ENCODE measurements around the gene ALOX12. TPM values are rescaled to one million over a fixed set of nuclear protein-coding genes. Genes with fewer than 3 reads are reported as not detected.
A peak's percentile ranks its signal among the peaks of the same experiment; 100 is the strongest.
"Not testable (repeated sequence)": the region's sequence is repeated elsewhere in the genome, so short reads cannot be mapped to it uniquely, and the experiment has no call there.

ALOX12 gene
- total RNA-seq, 2 donors from 2014 or later = 1.2 to 32.0 TPM

GRCh38 chr17:6993613-6994056 lies 2.2 kb upstream of the ALOX12 start:
- H3K27me3 Mint-ChIP-seq; H3K9me3 ChIP-seq (ENCODE audit: control insufficient read depth, low read length, poor library complexity, severe bottlenecking); H3K4me3 Mint-ChIP-seq; DNase-seq; ATAC-seq; H3K4me1 Mint-ChIP-seq: not testable (repeated sequence)
- Mint-ChIP-seq H3K27ac (peak overlapping the region; percentile 4), H3K36me3 (ENCODE audit: low read depth) (peaks cover 12% of the 10 kb centered on the region)

- H3K4me3 Mint-ChIP-seq = no peak overlapping the region
- no peak for DNase-seq
- no peak overlapping the region for H3K27ac Mint-ChIP-seq
- no peak for ATAC-seq
- no peaks in the 10 kb centered on the region for H3K27me3 Mint-ChIP-seq
- H3K9me3 ChIP-seq (ENCODE audit: control insufficient read depth, low read length, poor library complexity, severe bottlenecking) = no peaks in the 10 kb centered on the region
- H3K36me3 Mint-ChIP-seq (ENCODE audit: low read depth) = peaks cover 12% of the 10 kb centered on the region
- H3K4me1 Mint-ChIP-seq = peaks cover 6% of the 10 kb centered on the region
Measured at GRCh38 chr17:6994118-6994598, 1.7 kb upstream of the ALOX12 start.

GRCh38 chr17:6994666-6995256 lies 1.1 kb upstream of the ALOX12 start:
- H3K9me3 ChIP-seq (ENCODE audit: control insufficient read depth, low read length, poor library complexity, severe bottlenecking) = no peaks in the 10 kb centered on the region
- ATAC-seq (no peak), DNase-seq (no peak)
- Mint-ChIP-seq H3K36me3 (ENCODE audit: low read depth) (peaks cover 15% of the 10 kb centered on the region), H3K4me1 (peaks cover 8% of the 10 kb centered on the region), H3K4me3 (no peak overlapping the region), H3K27ac (no peak overlapping the region), H3K27me3 (no peaks in the 10 kb centered on the region)

- H3K9me3 ChIP-seq (ENCODE audit: control insufficient read depth, low read length, poor library complexity, severe bottlenecking) = no peaks in the 10 kb centered on the region
- H3K27ac Mint-ChIP-seq = no peak overlapping the region
- no peaks in the 10 kb centered on the region for H3K27me3 Mint-ChIP-seq
- H3K36me3 Mint-ChIP-seq (ENCODE audit: low read depth) = peaks cover 21% of the 10 kb centered on the region
- H3K4me3 Mint-ChIP-seq = no peak overlapping the region
- ATAC-seq (no peak), DNase-seq (no peak)
- peaks cover 14% of the 10 kb centered on the region for H3K4me1 Mint-ChIP-seq
Measured at GRCh38 chr17:6996256-6997011, 585 bp downstream of the ALOX12 start.

- DNase-seq (no peak), ATAC-seq (no peak)
- H3K4me3 Mint-ChIP-seq = no peak overlapping the region
- H3K36me3 Mint-ChIP-seq (ENCODE audit: low read depth) = peaks cover 25% of the 10 kb centered on the region
- H3K9me3 ChIP-seq (ENCODE audit: control insufficient read depth, low read length, poor library complexity, severe bottlenecking) = no peaks in the 10 kb centered on the region
- H3K27ac Mint-ChIP-seq = peak overlapping the region; percentile 45
- peaks cover 19% of the 10 kb centered on the region for H3K4me1 Mint-ChIP-seq
- no peaks in the 10 kb centered on the region for H3K27me3 Mint-ChIP-seq
Measured at GRCh38 chr17:6997171-6997570, 1.3 kb downstream of the ALOX12 start.

- ATAC-seq (no peak), DNase-seq (no peak)
- Mint-ChIP-seq H3K4me1 (peaks cover 21% of the 10 kb centered on the region), H3K27ac (peak overlapping the region; percentile 9), H3K27me3 (no peaks in the 10 kb centered on the region), H3K4me3 (no peak overlapping the region), H3K36me3 (ENCODE audit: low read depth) (peaks cover 26% of the 10 kb centered on the region)
- no peaks in the 10 kb centered on the region for H3K9me3 ChIP-seq (ENCODE audit: control insufficient read depth, low read length, poor library complexity, severe bottlenecking)
Measured at GRCh38 chr17:6998855-6999508, 3.1 kb downstream of the ALOX12 start.

GRCh38 chr17:7001318-7001961 lies 5.6 kb downstream of the ALOX12 start:
- Mint-ChIP-seq H3K4me3 (no peak overlapping the region), H3K27ac (peak overlapping the region; percentile 90), H3K36me3 (ENCODE audit: low read depth) (peaks cover 26% of the 10 kb centered on the region), H3K27me3 (no peaks in the 10 kb centered on the region), H3K4me1 (peaks cover 29% of the 10 kb centered on the region)
- H3K9me3 ChIP-seq (ENCODE audit: control insufficient read depth, low read length, poor library complexity, severe bottlenecking) = no peaks in the 10 kb centered on the region
- DNase-seq (peak in 2 of 3 donors; percentile 29 to 43), ATAC-seq (peak; percentile 41)

GRCh38 chr17:7002288-7003047 lies 6.6 kb downstream of the ALOX12 start:
- Mint-ChIP-seq H3K4me1 (peaks cover 35% of the 10 kb centered on the region), H3K27me3 (no peaks in the 10 kb centered on the region), H3K27ac (peak overlapping the region; percentile 90), H3K4me3 (no peak overlapping the region), H3K36me3 (ENCODE audit: low read depth) (peaks cover 20% of the 10 kb centered on the region)
- ATAC-seq (no peak), DNase-seq (no peak)
- H3K9me3 ChIP-seq (ENCODE audit: control insufficient read depth, low read length, poor library complexity, severe bottlenecking) = no peaks in the 10 kb centered on the region

GRCh38 chr17:7003745-7004144 lies 7.9 kb downstream of the ALOX12 start:
- Mint-ChIP-seq H3K27ac (no peak overlapping the region), H3K4me3 (no peak overlapping the region), H3K27me3 (no peaks in the 10 kb centered on the region), H3K4me1 (peaks cover 32% of the 10 kb centered on the region), H3K36me3 (ENCODE audit: low read depth) (peaks cover 14% of the 10 kb centered on the region)
- ATAC-seq = no peak
- DNase-seq = no peak
- no peaks in the 10 kb centered on the region for H3K9me3 ChIP-seq (ENCODE audit: control insufficient read depth, low read length, poor library complexity, severe bottlenecking)

- Mint-ChIP-seq H3K4me3 (no peak overlapping the region), H3K4me1 (peaks cover 31% of the 10 kb centered on the region), H3K27ac (peak overlapping the region; percentile 85), H3K36me3 (ENCODE audit: low read depth) (peaks cover 11% of the 10 kb centered on the region), H3K27me3 (no peaks in the 10 kb centered on the region)
- ATAC-seq (peak; percentile 95), DNase-seq (no peak)
- H3K9me3 ChIP-seq (ENCODE audit: control insufficient read depth, low read length, poor library complexity, severe bottlenecking) = no peaks in the 10 kb centered on the region
Measured at GRCh38 chr17:7004398-7005253, 8.8 kb downstream of the ALOX12 start.

GRCh38 chr17:7005716-7006115 lies 9.9 kb downstream of the ALOX12 start:
- peak overlapping the region; percentile 85 for H3K27ac Mint-ChIP-seq
- ATAC-seq = no peak
- peaks cover 37% of the 10 kb centered on the region for H3K4me1 Mint-ChIP-seq
- H3K27me3 Mint-ChIP-seq = no peaks in the 10 kb centered on the region
- no peak for DNase-seq
- H3K4me3 Mint-ChIP-seq = no peak overlapping the region
- H3K9me3 ChIP-seq (ENCODE audit: control insufficient read depth, low read length, poor library complexity, severe bottlenecking) = no peaks in the 10 kb centered on the region
- H3K36me3 Mint-ChIP-seq (ENCODE audit: low read depth) = peaks cover 9% of the 10 kb centered on the region

- no peak overlapping the region for H3K4me3 Mint-ChIP-seq
- H3K27me3 Mint-ChIP-seq = no peaks in the 10 kb centered on the region
- H3K9me3 ChIP-seq (ENCODE audit: control insufficient read depth, low read length, poor library complexity, severe bottlenecking) = no peaks in the 10 kb centered on the region
- ATAC-seq (no peak), DNase-seq (no peak)
- peaks cover 39% of the 10 kb centered on the region for H3K4me1 Mint-ChIP-seq
- peaks cover 2% of the 10 kb centered on the region for H3K36me3 Mint-ChIP-seq (ENCODE audit: low read depth)
- peak overlapping the region; percentile 91 for H3K27ac Mint-ChIP-seq
Measured at GRCh38 chr17:7007143-7007542, 11.3 kb downstream of the ALOX12 start.
